HG02981 (cell line): ENCODE measurements around the gene CACNA1F.
A peak's percentile ranks its signal among the peaks of the same experiment; 100 is the strongest.

Source experiments
- ATAC-seq: cut with Tn5 transposase; IDR thresholded peaks from one replicate; pipeline ENCODE4 v1.9.1; 2021; ENCODE audit warnings: mild to moderate bottlenecking, moderate library complexity; ENCODE audit not compliant: unreplicated experiment

CACNA1F gene

GRCh38 chrX:49155900-49156837, 77.0 kb downstream of the CACNA1F start:
- peak; percentile 85 for ATAC-seq

GRCh38 chrX:49155243-49155899, 77.8 kb downstream of the CACNA1F start:
- ATAC-seq = no peak
